Measurements from ENCODE around the gene TPSD1. TPM values are rescaled to one million over a fixed set of nuclear protein-coding genes. Genes with fewer than 3 reads are reported as not detected.

The TPSD1 gene
- total RNA-seq, 1 experiment from 2014 or later: 0.31 TPM

DNA sequence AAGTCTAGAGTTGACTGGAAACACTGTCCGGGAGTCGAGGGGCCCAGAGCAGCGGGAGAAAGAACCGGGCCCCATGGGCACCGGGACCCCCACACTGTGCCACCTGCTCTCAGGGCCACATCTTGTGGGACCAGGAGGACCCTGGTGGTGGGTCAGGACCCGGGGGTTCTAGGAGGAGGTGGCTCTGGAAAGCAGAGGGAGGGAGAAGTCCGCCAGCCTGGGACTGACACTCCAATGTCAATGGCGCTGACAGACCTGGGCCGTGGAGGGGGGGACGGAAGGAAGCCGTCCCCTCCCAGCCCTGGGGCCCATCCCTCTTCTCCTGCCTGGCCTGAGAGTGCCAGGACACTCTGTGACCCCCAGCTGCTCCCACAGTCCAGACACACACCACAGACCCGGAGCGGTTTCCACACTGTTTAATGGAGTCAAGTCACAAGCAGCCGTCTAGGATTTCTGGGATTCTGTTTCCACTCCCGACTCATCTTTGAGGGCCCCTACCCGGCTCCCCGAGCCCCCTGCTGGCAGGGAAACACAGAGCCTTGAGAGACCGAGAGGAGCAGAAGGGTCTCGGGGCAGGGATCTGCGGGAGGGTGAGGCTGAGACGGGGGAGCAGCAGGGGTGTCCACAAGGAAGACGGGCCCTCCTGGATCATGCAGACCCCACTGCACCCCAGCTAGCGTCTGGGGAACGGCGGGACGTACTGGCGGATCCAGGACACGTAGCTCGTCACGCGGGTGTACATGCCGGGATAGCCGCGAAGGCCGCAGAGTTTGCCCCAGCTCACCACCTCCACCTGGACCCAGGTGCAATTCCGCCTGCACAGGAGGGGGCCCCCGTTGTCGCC is 30.0 kb downstream of the TPSD1 start (continued):
- TF ChIP-seq ATF3 (CRISPR knock-in tag; conservative IDR thresholded peaks at IDR 0.05) (no peak), ZNF423 (CRISPR knock-in tag; IDR thresholded peaks at IDR 0.05) (no peak), ZNF532 (CRISPR knock-in tag; IDR thresholded peaks at IDR 0.05; ENCODE audit: borderline replicate concordance) (no peak), OVOL2 (CRISPR knock-in tag; IDR thresholded peaks at IDR 0.05; ENCODE audit: borderline replicate concordance) (no peak), MXD4 (CRISPR knock-in tag; IDR thresholded peaks at IDR 0.05; ENCODE audit: borderline replicate concordance) (no peak), GABPB1 (CRISPR knock-in tag; IDR thresholded peaks at IDR 0.05) (no peak), ZBTB21 (CRISPR knock-in tag; IDR thresholded peaks at IDR 0.05; ENCODE audit: borderline replicate concordance) (no peak), E2F4 (CRISPR knock-in tag; IDR thresholded peaks at IDR 0.05; ENCODE audit: borderline replicate concordance, low read depth) (no peak)
- TF ChIP-seq, protein P1, sequence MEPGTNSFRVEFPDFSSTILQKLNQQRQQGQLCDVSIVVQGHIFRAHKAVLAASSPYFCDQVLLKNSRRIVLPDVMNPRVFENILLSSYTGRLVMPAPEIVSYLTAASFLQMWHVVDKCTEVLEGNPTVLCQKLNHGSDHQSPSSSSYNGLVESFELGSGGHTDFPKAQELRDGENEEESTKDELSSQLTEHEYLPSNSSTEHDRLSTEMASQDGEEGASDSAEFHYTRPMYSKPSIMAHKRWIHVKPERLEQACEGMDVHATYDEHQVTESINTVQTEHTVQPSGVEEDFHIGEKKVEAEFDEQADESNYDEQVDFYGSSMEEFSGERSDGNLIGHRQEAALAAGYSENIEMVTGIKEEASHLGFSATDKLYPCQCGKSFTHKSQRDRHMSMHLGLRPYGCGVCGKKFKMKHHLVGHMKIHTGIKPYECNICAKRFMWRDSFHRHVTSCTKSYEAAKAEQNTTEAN (CRISPR knock-in tag; IDR thresholded peaks at IDR 0.05): no peak

DNA sequence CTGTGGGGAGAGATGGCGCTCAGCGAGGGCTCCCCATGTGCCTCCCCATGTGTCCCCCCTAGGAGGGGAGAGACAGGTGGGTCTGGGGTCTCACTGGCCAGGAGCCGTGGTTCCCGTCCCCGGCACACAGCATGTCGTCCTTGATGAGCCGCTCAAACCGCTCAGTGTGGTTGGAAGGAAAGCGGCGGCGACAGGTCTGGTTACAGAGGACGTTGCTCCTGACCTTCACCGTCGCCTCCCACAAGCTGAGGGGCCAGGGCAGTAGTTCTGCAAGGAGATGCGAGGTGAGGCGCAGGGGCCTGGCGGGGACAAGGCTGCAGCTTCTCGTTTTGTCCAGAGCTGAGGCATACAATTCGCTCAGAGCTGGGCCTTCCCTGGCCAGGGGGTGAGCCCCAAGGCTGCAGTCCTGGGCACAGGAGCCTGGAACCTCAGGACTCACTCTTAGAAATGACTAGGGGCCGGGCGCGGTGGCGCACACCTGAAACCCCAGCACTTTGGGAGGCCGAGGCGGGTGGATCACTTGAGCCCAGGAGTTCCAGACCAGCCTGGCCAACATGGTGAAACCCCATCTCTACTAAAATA is 30.7 kb downstream of the TPSD1 start:
- no peak overlapping the region for H3K4me3 Mint-ChIP-seq
- no peaks in the 10 kb centered on the region for H3K36me3 Mint-ChIP-seq
- ChIA-PET CTCF (interaction anchor here (1.1 to 3.1 kb wide), 2 partner anchors 9 to 14 kb away, joined by 4 to 17 read pairs; no protein-coding TSS in a partner anchor), POLR2A (no interaction called here)
- ATAC-seq (no peak), DNase-seq (ENCODE audit: low spot score) (no peak)
- H3K27me3 Mint-ChIP-seq (ENCODE audit: low read depth): peaks cover 50% of the 10 kb centered on the region
- H3K27ac Mint-ChIP-seq: no peak overlapping the region
- no peaks in the 10 kb centered on the region for H3K9me3 Mint-ChIP-seq
- H3K4me1 Mint-ChIP-seq: peaks cover 21% of the 10 kb centered on the region
- TF ChIP-seq GTF2I (CRISPR knock-in tag; conservative IDR thresholded peaks at IDR 0.05) (no peak), ZNF396 (CRISPR knock-in tag; IDR thresholded peaks at IDR 0.05; ENCODE audit: borderline replicate concordance) (no peak), ZBTB21 (CRISPR knock-in tag; IDR thresholded peaks at IDR 0.05; ENCODE audit: borderline replicate concordance) (no peak), TEAD1 (CRISPR knock-in tag; IDR thresholded peaks at IDR 0.05) (no peak), ZNF121 (CRISPR knock-in tag; IDR thresholded peaks at IDR 0.05) (no peak), JUN (CRISPR knock-in tag; IDR thresholded peaks at IDR 0.05) (no peak), ETV6 (CRISPR knock-in tag; IDR thresholded peaks at IDR 0.05) (no peak)
- TF ChIP-seq, protein P2, sequence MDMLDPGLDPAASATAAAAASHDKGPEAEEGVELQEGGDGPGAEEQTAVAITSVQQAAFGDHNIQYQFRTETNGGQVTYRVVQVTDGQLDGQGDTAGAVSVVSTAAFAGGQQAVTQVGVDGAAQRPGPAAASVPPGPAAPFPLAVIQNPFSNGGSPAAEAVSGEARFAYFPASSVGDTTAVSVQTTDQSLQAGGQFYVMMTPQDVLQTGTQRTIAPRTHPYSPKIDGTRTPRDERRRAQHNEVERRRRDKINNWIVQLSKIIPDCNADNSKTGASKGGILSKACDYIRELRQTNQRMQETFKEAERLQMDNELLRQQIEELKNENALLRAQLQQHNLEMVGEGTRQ (CRISPR knock-in tag; IDR thresholded peaks at IDR 0.05): no peak

All from WTC11 (cell line).